Activated T-helper 9 cell treated with anti-CD3 and anti-CD28 coated beads, Interleukin-2, amount 50 U/mL, for 16 hours (primary cell): ENCODE data around the gene LINS1.

Experiments used
- DNase-seq: peaks from one replicate; pipeline ENCODE4 v3.0.0-alpha.2; 2020; ENCODE audit warnings: low read depth

Gene LINS1

GRCh38 chr15:100553468-100553867, 48.5 kb downstream of the LINS1 start:
- no peak for DNase-seq

GRCh38 chr15:100547961-100548360, 54.0 kb downstream of the LINS1 start:
- DNase-seq = no peak

DNA sequence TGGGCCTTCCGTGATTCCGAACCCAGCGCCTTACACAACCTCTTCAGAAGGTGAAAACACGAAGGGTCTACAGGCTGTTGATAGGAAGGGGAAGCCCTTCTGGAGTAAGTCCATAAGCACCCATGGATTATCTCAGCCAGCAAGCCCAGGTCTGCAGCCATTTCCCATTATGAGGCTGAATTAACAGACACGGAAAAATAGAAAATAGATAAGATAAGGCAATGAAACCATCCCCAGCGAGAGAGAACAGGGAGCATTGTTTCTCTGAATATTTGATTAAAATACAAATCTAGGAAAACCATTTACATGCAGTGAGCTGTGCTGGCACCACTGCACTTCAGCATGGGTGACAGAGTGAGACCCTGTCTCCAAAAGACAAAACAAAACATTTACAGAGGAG, 57.0 kb downstream of the LINS1 start:
- no peak for DNase-seq

GRCh38 chr15:100544338-100544841, 57.6 kb downstream of the LINS1 start:
- DNase-seq = no peak

GRCh38 chr15:100542290-100542689, 59.7 kb downstream of the LINS1 start:
- DNase-seq = no peak

DNA sequence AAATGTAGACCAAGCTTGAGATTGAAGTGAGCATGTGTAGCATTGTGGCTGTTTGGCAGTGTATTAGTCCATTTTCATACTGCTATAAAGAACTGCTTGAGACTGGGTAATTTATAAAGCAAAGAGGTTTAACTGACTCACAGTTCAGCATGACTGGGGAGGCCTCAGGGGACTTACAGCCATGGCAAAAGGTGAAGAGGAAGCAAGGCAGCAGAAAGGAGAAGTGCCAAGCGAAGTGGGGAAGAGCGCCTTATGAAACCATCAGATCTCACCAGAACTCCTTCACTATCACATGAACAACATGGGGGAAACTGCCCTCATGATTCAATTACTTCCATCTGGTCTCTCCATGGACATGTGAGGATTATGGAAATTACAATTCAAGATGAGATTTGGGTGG, 64.7 kb downstream of the LINS1 start:
- no peak for DNase-seq

DNA sequence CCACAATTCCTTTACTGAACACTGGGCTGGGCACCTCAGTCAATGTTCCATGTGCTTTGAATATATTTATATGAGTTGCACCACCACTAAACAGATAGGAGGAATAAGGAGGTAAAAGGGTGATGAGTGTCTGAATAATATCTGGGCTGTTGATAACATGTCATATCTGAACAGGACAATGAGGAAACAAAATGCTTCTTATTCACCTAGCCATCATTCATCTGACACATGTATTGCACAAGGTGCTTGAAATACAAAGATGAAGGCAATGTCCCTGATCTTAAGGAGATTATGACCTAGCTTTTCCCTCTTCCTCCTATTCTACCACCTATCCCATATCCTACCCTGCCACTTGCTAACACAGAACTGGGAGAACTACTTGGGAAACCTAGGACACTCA, 65.3 kb downstream of the LINS1 start:
- no peak for DNase-seq

DNA sequence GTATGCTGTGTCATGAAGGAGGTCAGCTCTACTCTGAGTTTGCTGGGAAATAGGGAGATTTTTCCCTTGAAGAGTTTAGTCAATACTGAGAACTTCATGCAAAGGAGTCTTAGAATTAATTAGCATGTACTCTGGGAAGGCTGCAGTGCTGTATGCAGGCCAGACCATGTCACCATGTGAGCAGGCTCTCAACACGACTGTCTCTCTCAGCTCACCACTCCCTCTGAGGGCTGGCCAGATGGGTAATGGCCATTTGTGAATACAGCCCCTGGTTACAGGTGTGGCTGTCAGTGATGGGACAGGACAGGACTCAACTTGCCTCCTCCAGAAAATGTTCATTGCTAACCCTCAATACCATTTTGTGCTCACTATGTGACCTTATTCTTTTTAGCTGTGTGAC, 68.1 kb downstream of the LINS1 start:
- DNase-seq = no peak

GRCh38 chr15:100531823-100532327, 70.1 kb downstream of the LINS1 start:
- DNase-seq = no peak

DNA sequence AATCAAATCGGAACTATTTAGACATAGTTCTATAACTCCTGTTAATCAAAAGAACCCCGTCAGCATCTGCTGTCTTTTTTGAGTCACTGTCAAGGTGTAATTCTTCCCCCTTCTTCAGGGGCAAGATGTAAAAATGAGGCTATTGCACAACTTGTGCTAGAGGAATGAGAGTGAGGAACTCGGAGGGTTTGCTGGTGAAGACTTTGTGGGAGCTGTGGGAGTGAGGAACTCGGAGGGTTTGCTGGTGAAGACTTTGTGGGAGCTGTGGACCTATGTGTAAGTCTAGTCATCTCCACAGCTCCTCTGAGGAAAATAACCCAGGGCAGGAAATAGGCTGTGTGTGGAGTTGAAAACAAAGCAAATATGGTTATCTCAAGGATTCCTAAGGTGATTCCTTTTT, 70.8 kb downstream of the LINS1 start:
- no peak for DNase-seq

GRCh38 chr15:100529556-100529955, 72.4 kb downstream of the LINS1 start:
- DNase-seq = no peak

DNA sequence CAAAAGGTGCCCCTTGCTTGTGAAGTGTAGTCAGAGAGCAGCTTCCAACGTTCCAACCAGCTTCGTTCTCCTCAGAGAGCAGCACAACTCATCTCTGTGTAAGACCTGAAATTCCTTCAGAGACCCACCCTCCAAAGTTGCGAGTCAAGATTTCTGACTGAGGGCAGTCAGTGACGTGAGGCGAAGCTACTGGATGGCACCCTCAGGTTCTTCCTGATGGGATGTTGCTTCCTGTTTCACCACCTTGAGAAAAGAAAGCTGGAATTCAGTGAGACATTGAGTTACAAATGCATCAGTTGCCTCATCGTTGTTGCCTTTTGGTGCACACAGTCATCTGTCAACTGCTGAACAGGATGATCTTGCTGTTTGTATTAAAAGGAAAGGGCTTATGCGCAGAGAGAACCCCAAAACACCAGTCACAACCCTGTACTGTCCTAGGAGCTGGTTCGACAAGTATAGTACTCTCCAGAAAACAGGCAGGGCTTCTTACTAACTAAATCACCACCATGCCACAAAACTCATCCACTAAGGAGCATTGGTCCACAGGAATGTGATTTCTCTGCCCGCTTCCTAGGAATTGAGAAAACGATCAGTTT, 73.1 kb downstream of the LINS1 start, which contains the start of gene CERS3:
Gene CERS3, minus strand, starts transcription at position 118 of the 596 bp plus-strand sequence. CDS start 27,101 bp downstream, outside the sequence.
- DNase-seq = no peak

- DNase-seq = no peak
These were observed 75.9 kb downstream of the LINS1 start for GRCh38 chr15:100526027-100526481.

DNA sequence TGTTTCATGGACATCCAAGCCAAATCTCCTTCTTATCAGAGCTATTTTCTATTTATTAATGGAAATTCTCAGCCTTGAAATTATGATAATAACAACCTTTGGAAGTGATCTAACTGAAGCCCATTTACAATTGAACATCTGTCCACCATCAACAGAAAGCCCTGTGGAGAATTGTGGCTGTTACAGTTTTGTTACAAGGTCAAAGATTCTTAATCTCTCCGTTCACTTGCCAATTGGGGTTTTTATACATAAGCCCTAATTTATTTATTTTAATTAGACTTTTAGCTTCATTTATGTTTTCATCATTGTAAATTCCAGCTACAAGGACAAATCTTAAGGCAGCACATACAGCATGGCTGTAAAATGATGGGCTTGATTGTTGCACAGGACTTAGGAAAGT, 76.5 kb downstream of the LINS1 start:
- no peak for DNase-seq

- DNase-seq = no peak
These were observed 77.7 kb downstream of the LINS1 start for GRCh38 chr15:100524326-100524725.

- DNase-seq = no peak
These were observed 80.1 kb downstream of the LINS1 start for GRCh38 chr15:100521907-100522306.

- no peak for DNase-seq
These were observed 81.7 kb downstream of the LINS1 start for GRCh38 chr15:100520132-100520921.

GRCh38 chr15:100517846-100518245, 84.1 kb downstream of the LINS1 start:
- no peak for DNase-seq
